ENCODE data around the gene PINK1. TPM values are rescaled to one million over a fixed set of nuclear protein-coding genes. Genes with fewer than 3 reads are reported as not detected.

The PINK1 gene
- total and polyA plus RNA-seq, 2 donors (not counting 1 experiment from before 2014, with no cell fraction given), result 51.9 to 106 TPM

- no peak for TF ChIP-seq CTCF (conservative IDR thresholded peaks at IDR 0.05 in 1 of 2, IDR thresholded peaks at IDR 0.05 in 1 of 2; ENCODE audit: low read depth in 1 of 2, low read length in 2 of 2)
- TF ChIP-seq EZH2 (IDR thresholded peaks at IDR 0.05; ENCODE audit: low read length, missing control alignments), result no peak
- H3K36me3 ChIP-seq (ENCODE audit: control insufficient read depth, insufficient read depth, low read length), result peaks cover 25% of the 10 kb centered on the region
- H3K4me1 ChIP-seq (ENCODE audit: control insufficient read depth, extremely low read depth, insufficient read depth, low read length), result no peaks in the 10 kb centered on the region
- H3K4me2 ChIP-seq (ENCODE audit: extremely low read depth, insufficient read depth, low read length), result no peak overlapping the region
- H3K9me3 ChIP-seq (ENCODE audit: control insufficient read depth, insufficient read depth, low read depth, low read length), result no peaks in the 10 kb centered on the region
- no peaks in the 10 kb centered on the region for H4K20me1 ChIP-seq (ENCODE audit: control insufficient read depth, extremely low read depth, insufficient read depth, low read length)
- H3K4me3 ChIP-seq (replicated peaks in 1 of 4; ENCODE audit: control extremely low read depth in 1 of 4, insufficient read depth in 1 of 4, low read depth in 3 of 4, low read length in 4 of 4), result no peak overlapping the region
- H3K9ac ChIP-seq (ENCODE audit: insufficient read depth, low read length), result no peak overlapping the region
- H2AFZ ChIP-seq (ENCODE audit: low read length), result no peak overlapping the region
- H3K27me3 ChIP-seq (ENCODE audit: control insufficient read depth, insufficient read depth, low read length), result no peaks in the 10 kb centered on the region
- H3K27ac ChIP-seq (ENCODE audit: insufficient read depth, low read length), result no peak overlapping the region
- no peak for DNase-seq (ENCODE audit: low read depth in 2 of 2)
- peaks cover 31% of the 10 kb centered on the region for H3K79me2 ChIP-seq (ENCODE audit: control insufficient read depth, insufficient read depth, low read length)
Observed at GRCh38 chr1:20657024-20657423, 23.8 kb downstream of the PINK1 start.

GRCh38 chr1:20658166-20658915 is 25.1 kb downstream of the PINK1 start:
- TF ChIP-seq CTCF (conservative IDR thresholded peaks at IDR 0.05 in 1 of 2, IDR thresholded peaks at IDR 0.05 in 1 of 2; ENCODE audit: low read depth in 1 of 2, low read length in 2 of 2), result no peak
- no peak for TF ChIP-seq EZH2 (IDR thresholded peaks at IDR 0.05; ENCODE audit: low read length, missing control alignments)
- Histone ChIP-seq H3K27ac (ENCODE audit: insufficient read depth, low read length) (no peak overlapping the region), H4K20me1 (ENCODE audit: control insufficient read depth, extremely low read depth, insufficient read depth, low read length) (no peaks in the 10 kb centered on the region), H3K9ac (ENCODE audit: insufficient read depth, low read length) (no peak overlapping the region), H3K79me2 (ENCODE audit: control insufficient read depth, insufficient read depth, low read length) (peaks cover 31% of the 10 kb centered on the region), H3K4me2 (ENCODE audit: extremely low read depth, insufficient read depth, low read length) (no peak overlapping the region), H3K9me3 (ENCODE audit: control insufficient read depth, insufficient read depth, low read depth, low read length) (no peaks in the 10 kb centered on the region), H3K27me3 (ENCODE audit: control insufficient read depth, insufficient read depth, low read length) (no peaks in the 10 kb centered on the region), H3K4me1 (ENCODE audit: control insufficient read depth, extremely low read depth, insufficient read depth, low read length) (no peaks in the 10 kb centered on the region), H2AFZ (ENCODE audit: low read length) (no peak overlapping the region), H3K36me3 (ENCODE audit: control insufficient read depth, insufficient read depth, low read length) (peaks cover 19% of the 10 kb centered on the region), H3K4me3 (replicated peaks in 1 of 4; ENCODE audit: control extremely low read depth in 1 of 4, insufficient read depth in 1 of 4, low read depth in 3 of 4, low read length in 4 of 4) (no peak overlapping the region)
- DNase-seq (ENCODE audit: low read depth in 2 of 2), result no peak

- Histone ChIP-seq H2AFZ (ENCODE audit: low read length) (no peak overlapping the region), H3K9me3 (ENCODE audit: control insufficient read depth, insufficient read depth, low read depth, low read length) (no peaks in the 10 kb centered on the region), H3K27me3 (ENCODE audit: control insufficient read depth, insufficient read depth, low read length) (no peaks in the 10 kb centered on the region), H3K4me2 (ENCODE audit: extremely low read depth, insufficient read depth, low read length) (peak overlapping the region; percentile 90), H3K4me3 (replicated peaks in 1 of 4; ENCODE audit: control extremely low read depth in 1 of 4, insufficient read depth in 1 of 4, low read depth in 3 of 4, low read length in 4 of 4) (peak overlapping the region; percentile 48 to 92 (median 77)), H3K27ac (ENCODE audit: insufficient read depth, low read length) (peak overlapping the region; percentile 57), H4K20me1 (ENCODE audit: control insufficient read depth, extremely low read depth, insufficient read depth, low read length) (no peaks in the 10 kb centered on the region), H3K4me1 (ENCODE audit: control insufficient read depth, extremely low read depth, insufficient read depth, low read length) (no peaks in the 10 kb centered on the region), H3K9ac (ENCODE audit: insufficient read depth, low read length) (peak overlapping the region; percentile 75), H3K36me3 (ENCODE audit: control insufficient read depth, insufficient read depth, low read length) (peaks cover 15% of the 10 kb centered on the region), H3K79me2 (ENCODE audit: control insufficient read depth, insufficient read depth, low read length) (peaks cover 31% of the 10 kb centered on the region)
- no peak for DNase-seq (ENCODE audit: low read depth in 2 of 2)
- TF ChIP-seq EZH2 (IDR thresholded peaks at IDR 0.05; ENCODE audit: low read length, missing control alignments) (no peak), CTCF (conservative IDR thresholded peaks at IDR 0.05 in 1 of 2, IDR thresholded peaks at IDR 0.05 in 1 of 2; ENCODE audit: low read depth in 1 of 2, low read length in 2 of 2) (no peak)
Observed at GRCh38 chr1:20660363-20660762, 27.1 kb downstream of the PINK1 start.
